AG04450 (cell line): Measurements from ENCODE around the gene VPS37B. TPM values are rescaled to one million over a fixed set of nuclear protein-coding genes. Genes with fewer than 3 reads are reported as not detected.
A peak's percentile ranks its signal among the peaks of the same experiment; 100 is the strongest.

Source experiments
- CTCF ChIA-PET: fragments of 300-600, 350-600 bp; formaldehyde crosslinking; extraction: SDS; loops from one replicate; lab custom pipeline; 2022; ENCODE audit warnings: antibody characterized with exemption, inconsistent platforms; lab: Charles Lee
- POLR2A ChIA-PET: fragments of 350-600 bp; formaldehyde crosslinking; extraction: SDS; loops from one replicate; lab custom pipeline; 2021; ENCODE audit warnings: antibody characterized with exemption, inconsistent platforms; lab: Yijun Ruan, JAX
- DNase-seq: peaks from one replicate; pipeline ENCODE4 v3.0.0-alpha.2; 2011; ENCODE audit warnings: low read depth, low spot score
- H3K27ac ChIP-seq: one replicate; pipeline ENCODE4 v1.5.1; 2012; ENCODE audit warnings: low read depth, low read length, control low read depth
- H3K27me3 ChIP-seq: one replicate; pipeline ENCODE4 v1.6.0; 2012; ENCODE audit warnings: low read length; ENCODE audit not compliant: control insufficient read depth, insufficient read depth
- H3K4me3 ChIP-seq: 2 replicates; pipeline ENCODE4 v1.5.1; 2011; ENCODE audit warnings: mild to moderate bottlenecking, low read depth, low read length, control low read depth
- H3K9me3 ChIP-seq: 2 replicates; pipeline ENCODE4 v1.5.1; 2012; ENCODE audit warnings: low read length; ENCODE audit not compliant: control insufficient read depth, insufficient read depth
- polyA plus RNA-seq: library from polyadenylated mRNA; depleted of rRNA; stranded (reverse); fragments of >200 nt; gene quantifications from 2 replicates; pipeline ENCODE4 v1.2.3, GENCODE V29; 2011
- TF ChIP-seq, protein P1 (sequence below): IDR thresholded peaks from 2 replicates; pipeline ENCODE4 v1.5.1; 2011; ENCODE audit warnings: low read depth, low read length, control low read depth, inconsistent platforms

VPS37B gene
- polyA plus RNA-seq, 1 experiment: 24.5 TPM

DNA sequence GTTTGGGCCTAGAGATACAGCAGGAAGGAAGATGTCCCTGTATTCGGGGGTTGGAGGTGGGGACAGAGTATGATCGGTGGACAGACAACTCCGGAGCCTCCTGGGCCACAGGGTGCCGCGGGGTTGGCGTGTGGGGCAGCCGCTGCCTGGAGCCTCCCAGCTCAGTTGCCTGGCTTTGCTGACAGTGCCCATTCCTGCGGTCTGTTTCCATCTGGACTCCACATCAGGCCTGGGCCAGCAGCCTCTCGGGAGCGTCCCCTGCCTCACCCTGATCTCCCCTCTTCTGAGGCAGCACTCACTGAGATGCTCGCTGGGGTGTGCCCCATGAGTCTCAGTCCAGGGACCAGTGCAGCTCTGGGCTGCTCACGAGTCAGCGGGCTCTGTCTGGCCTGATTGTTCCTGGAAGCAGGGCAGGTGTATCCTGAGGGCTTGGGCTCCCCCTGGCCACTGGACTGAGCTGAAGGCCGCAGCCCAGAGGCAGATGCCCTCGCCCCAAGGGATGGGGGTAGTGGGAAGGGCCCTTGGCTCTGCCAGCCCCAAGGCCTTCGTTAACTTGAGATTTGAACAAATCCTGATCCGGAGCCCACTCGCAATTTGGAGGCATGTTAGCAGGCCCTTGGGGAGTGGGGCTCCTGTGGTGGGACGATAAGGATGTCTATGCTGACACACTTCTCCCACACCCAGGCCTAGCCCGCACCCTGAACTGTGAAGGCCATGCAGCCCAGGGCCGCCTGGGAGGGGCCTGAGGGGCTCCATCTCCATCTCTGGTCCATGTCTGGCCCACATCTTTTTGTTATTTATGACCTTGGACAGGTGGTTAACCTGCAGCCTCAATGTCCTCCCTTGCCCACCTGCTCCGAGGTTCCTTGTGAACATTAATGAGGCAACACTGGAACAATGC, 53.2 kb downstream of the VPS37B start:
- Histone ChIP-seq H3K27ac (no peak overlapping the region), H3K4me3 (no peak overlapping the region), H3K9me3 (no peaks in the 10 kb centered on the region; the same call in 1 of the 2 replicates), H3K27me3 (no peaks in the 10 kb centered on the region)
- TF ChIP-seq, protein P1, sequence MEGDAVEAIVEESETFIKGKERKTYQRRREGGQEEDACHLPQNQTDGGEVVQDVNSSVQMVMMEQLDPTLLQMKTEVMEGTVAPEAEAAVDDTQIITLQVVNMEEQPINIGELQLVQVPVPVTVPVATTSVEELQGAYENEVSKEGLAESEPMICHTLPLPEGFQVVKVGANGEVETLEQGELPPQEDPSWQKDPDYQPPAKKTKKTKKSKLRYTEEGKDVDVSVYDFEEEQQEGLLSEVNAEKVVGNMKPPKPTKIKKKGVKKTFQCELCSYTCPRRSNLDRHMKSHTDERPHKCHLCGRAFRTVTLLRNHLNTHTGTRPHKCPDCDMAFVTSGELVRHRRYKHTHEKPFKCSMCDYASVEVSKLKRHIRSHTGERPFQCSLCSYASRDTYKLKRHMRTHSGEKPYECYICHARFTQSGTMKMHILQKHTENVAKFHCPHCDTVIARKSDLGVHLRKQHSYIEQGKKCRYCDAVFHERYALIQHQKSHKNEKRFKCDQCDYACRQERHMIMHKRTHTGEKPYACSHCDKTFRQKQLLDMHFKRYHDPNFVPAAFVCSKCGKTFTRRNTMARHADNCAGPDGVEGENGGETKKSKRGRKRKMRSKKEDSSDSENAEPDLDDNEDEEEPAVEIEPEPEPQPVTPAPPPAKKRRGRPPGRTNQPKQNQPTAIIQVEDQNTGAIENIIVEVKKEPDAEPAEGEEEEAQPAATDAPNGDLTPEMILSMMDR: no peak
- no peak for DNase-seq
- POLR2A ChIA-PET: no interaction called here
- CTCF ChIA-PET: interaction anchor here (0.8 to 1.1 kb wide), 2 partner anchors 49 to 50 kb away, joined by 3 to 4 read pairs; no protein-coding TSS in a partner anchor

DNA sequence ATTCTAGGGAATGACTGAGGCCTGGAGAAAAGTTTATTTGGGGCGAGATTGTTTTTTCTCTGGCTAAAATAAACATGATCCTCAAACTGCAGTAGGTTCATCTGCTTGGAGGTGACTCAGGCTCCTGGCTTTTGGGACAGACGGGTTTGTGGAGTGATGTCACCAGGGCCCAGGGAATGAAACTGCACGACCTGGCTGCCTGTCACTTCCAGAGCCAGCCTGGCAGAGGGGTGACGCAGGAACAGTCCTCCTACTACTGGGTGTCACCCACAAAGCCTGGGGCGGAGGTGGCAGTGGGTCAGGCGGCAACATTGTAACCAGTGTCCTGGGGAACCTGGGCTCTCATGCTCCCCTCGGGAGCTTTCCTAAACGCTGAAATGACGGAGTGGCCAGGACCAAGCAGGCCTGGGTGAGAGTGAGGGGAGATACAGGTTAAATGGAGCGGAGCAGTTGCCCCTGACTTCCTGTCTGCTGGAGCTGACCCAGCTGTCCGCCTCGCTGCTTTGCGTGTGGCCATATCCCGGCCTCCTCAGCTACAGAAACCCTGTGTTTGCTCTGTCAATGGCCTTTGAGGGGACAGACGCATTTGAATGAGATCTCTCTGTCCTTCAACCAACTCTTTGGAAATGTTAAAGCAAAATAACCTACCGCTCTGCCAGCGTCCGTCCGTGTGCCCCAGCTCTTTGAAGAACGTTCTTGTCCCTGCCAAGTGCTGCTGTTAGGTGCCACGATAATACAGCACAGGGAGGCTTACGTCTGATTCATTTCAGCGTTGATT, 54.2 kb downstream of the VPS37B start:
- ChIA-PET CTCF (interaction anchor here (1.1 kb wide), 1 partner anchor 48 kb away, joined by 3 read pairs; no protein-coding TSS in a partner anchor), POLR2A (no interaction called here)
- Histone ChIP-seq H3K9me3 (no peaks in the 10 kb centered on the region; the same call in 1 of the 2 replicates), H3K4me3 (no peak overlapping the region), H3K27me3 (no peaks in the 10 kb centered on the region), H3K27ac (peak overlapping the region; percentile 62)
- no peak for DNase-seq
- TF ChIP-seq, protein P1: no peak

DNA sequence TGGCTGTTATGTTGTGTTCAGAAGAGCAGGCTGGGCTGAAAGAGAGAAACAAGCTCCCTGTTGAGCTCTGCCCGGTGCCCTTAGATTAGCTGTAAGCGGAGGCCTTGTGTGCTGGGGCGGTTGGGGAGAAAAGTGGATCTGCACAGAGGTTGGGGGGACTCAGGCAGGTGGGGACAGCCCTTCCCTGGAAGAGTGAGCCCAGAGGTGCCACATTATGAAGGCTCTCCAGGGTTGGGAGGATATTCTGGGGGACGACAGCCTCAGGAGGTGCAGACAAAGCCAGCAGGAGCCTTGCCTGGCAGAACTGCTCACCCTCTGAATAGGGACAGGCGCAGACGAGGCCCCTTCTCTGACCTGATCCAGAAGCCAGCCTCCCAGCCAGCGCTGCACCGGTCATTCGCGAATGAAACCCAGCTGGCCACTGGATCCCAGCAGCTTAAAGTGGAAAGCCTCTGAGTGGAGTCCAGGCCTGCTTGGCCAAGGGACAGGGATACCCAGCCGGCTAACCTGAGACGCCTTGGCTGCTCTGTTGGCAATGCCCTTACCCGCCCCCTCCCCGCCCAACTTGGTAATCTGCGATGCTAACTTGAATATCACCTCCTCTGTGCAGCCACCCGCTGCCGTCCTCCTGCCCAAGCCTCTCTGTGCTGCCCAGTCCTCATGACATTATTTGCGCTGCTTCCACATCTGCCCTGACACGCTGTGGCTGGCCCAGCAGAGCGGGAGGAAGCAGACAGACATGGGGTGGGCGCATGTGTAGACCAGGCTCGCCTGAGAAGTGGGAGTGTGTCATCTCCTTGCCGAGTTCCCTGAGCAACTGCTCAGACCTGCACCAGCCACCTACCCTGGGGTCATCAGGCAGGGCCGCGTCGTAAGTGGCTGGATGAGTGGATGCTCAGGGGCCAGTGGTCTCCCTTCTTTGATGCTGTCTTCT, 55.1 kb downstream of the VPS37B start:
- POLR2A ChIA-PET: no interaction called here
- Histone ChIP-seq H3K9me3 (no peaks in the 10 kb centered on the region; the same call in 1 of the 2 replicates), H3K4me3 (no peak overlapping the region), H3K27me3 (no peaks in the 10 kb centered on the region), H3K27ac (peak overlapping the region; percentile 39)
- CTCF ChIA-PET: interaction anchor here (0.9 kb wide), 1 partner anchor 47 kb away, joined by 5 read pairs; no protein-coding TSS in a partner anchor
- TF ChIP-seq, protein P1: no peak
- no peak for DNase-seq

DNA sequence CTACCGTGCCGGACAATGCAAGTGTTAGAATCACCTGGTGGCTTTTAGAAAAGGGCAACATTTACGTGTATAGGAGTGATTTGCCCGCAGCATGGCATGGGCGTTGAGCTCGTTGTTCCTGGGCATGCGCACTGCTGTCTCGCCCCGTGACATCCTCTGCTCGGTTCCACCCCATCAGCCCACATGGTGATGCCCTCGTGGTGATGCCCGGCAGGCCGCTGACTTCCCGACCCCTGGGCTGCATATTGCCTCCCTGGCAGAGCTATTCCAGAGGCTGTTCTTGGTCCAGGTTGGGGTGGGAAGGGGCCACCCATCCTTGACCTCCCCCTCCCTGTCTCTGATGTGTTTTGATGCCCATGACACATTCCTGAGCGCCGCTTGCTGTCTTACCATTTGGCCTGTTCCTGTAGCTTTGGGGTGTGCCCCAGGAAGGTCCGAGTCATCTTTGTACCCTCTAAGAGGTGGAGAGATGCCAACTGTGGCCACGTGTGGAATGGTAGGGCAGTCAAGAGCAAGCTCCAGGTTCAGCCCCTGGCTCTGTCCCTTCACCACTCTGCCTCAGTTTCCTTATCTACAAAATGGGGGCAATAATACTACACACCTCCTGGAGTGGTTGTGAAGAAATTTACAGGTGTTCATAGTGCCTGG, 55.9 kb downstream of the VPS37B start:
- no peak for DNase-seq

More for the DNA sequence above, 55.9 kb downstream of the VPS37B start:
- CTCF ChIA-PET: interaction anchor here (0.9 kb wide), 1 partner anchor 46 kb away, joined by 5 read pairs; no protein-coding TSS in a partner anchor
- H3K9me3 ChIP-seq: no peaks in the 10 kb centered on the region; the same call in 1 of the 2 replicates
- TF ChIP-seq, protein P1: no peak
- no peak overlapping the region for H3K4me3 ChIP-seq
- POLR2A ChIA-PET: no interaction called here
- no peak overlapping the region for H3K27ac ChIP-seq
- H3K27me3 ChIP-seq: no peaks in the 10 kb centered on the region
